Measurements from ENCODE around the gene LRRC71.

Gene LRRC71

GRCh38 chr1:156909671-156910070 lies 10.8 kb upstream of the LRRC71 start:
- no peak for FAIRE-seq

GRCh38 chr1:156910309-156910782 lies 10.1 kb upstream of the LRRC71 start:
- DNase-seq (ENCODE audit: insufficient read length) (peak; percentile 71), FAIRE-seq (peak; percentile 81)
- TF ChIP-seq POLR2A (IDR thresholded peaks at IDR 0.05; ENCODE audit: low read depth, low read length) (no peak), POLR2AphosphoS5 (IDR thresholded peaks at IDR 0.05; ENCODE audit: low read depth, low read length) (no peak), TAF1 (IDR thresholded peaks at IDR 0.05; ENCODE audit: borderline replicate concordance, low read depth, low read length) (no peak)

More at GRCh38 chr1:156909671-156910070, 10.8 kb upstream of the LRRC71 start:
- no peak for DNase-seq (ENCODE audit: insufficient read length)
- TF ChIP-seq POLR2A (IDR thresholded peaks at IDR 0.05; ENCODE audit: low read depth, low read length), result no peak
- no peak for TF ChIP-seq POLR2AphosphoS5 (IDR thresholded peaks at IDR 0.05; ENCODE audit: low read depth, low read length)
- TF ChIP-seq TAF1 (IDR thresholded peaks at IDR 0.05; ENCODE audit: borderline replicate concordance, low read depth, low read length), result no peak

GRCh38 chr1:156911577-156912298 lies 8.7 kb upstream of the LRRC71 start:
- FAIRE-seq, result no peak
- DNase-seq (ENCODE audit: insufficient read length), result no peak
- TF ChIP-seq POLR2AphosphoS5 (IDR thresholded peaks at IDR 0.05; ENCODE audit: low read depth, low read length) (no peak), POLR2A (IDR thresholded peaks at IDR 0.05; ENCODE audit: low read depth, low read length) (no peak), TAF1 (IDR thresholded peaks at IDR 0.05; ENCODE audit: borderline replicate concordance, low read depth, low read length) (no peak)

GRCh38 chr1:156912310-156912709 lies 8.1 kb upstream of the LRRC71 start:
- FAIRE-seq (no peak), DNase-seq (ENCODE audit: insufficient read length) (no peak)
- no peak for TF ChIP-seq POLR2AphosphoS5 (IDR thresholded peaks at IDR 0.05; ENCODE audit: low read depth, low read length)
- TF ChIP-seq POLR2A (IDR thresholded peaks at IDR 0.05; ENCODE audit: low read depth, low read length), result no peak
- no peak for TF ChIP-seq TAF1 (IDR thresholded peaks at IDR 0.05; ENCODE audit: borderline replicate concordance, low read depth, low read length)

GRCh38 chr1:156912861-156913808 lies 7.3 kb upstream of the LRRC71 start:
- TF ChIP-seq TAF1 (IDR thresholded peaks at IDR 0.05; ENCODE audit: borderline replicate concordance, low read depth, low read length) (no peak), POLR2A (IDR thresholded peaks at IDR 0.05; ENCODE audit: low read depth, low read length) (no peak), POLR2AphosphoS5 (IDR thresholded peaks at IDR 0.05; ENCODE audit: low read depth, low read length) (no peak)
- no peak for DNase-seq (ENCODE audit: insufficient read length)
- no peak for FAIRE-seq

- FAIRE-seq, result no peak
- no peak for TF ChIP-seq POLR2A (IDR thresholded peaks at IDR 0.05; ENCODE audit: low read depth, low read length)
- no peak for TF ChIP-seq POLR2AphosphoS5 (IDR thresholded peaks at IDR 0.05; ENCODE audit: low read depth, low read length)
- no peak for TF ChIP-seq TAF1 (IDR thresholded peaks at IDR 0.05; ENCODE audit: borderline replicate concordance, low read depth, low read length)
Observed at GRCh38 chr1:156913809-156914387, 6.5 kb upstream of the LRRC71 start.

GRCh38 chr1:156914440-156914856 lies 6.0 kb upstream of the LRRC71 start:
- TF ChIP-seq POLR2AphosphoS5 (IDR thresholded peaks at IDR 0.05; ENCODE audit: low read depth, low read length) (no peak), TAF1 (IDR thresholded peaks at IDR 0.05; ENCODE audit: borderline replicate concordance, low read depth, low read length) (no peak), POLR2A (IDR thresholded peaks at IDR 0.05; ENCODE audit: low read depth, low read length) (no peak)
- FAIRE-seq (no peak), DNase-seq (ENCODE audit: insufficient read length) (no peak)

More at GRCh38 chr1:156913809-156914387, 6.5 kb upstream of the LRRC71 start:
- no peak for DNase-seq (ENCODE audit: insufficient read length)

GRCh38 chr1:156921053-156921529 lies 659 bp downstream of the LRRC71 start:
- TF ChIP-seq POLR2AphosphoS5 (IDR thresholded peaks at IDR 0.05; ENCODE audit: low read depth, low read length) (no peak), TAF1 (IDR thresholded peaks at IDR 0.05; ENCODE audit: borderline replicate concordance, low read depth, low read length) (no peak), POLR2A (IDR thresholded peaks at IDR 0.05; ENCODE audit: low read depth, low read length) (no peak)
- DNase-seq (ENCODE audit: insufficient read length) (no peak), FAIRE-seq (no peak)

- FAIRE-seq, result no peak
- DNase-seq (ENCODE audit: insufficient read length), result no peak
- no peak for TF ChIP-seq POLR2A (IDR thresholded peaks at IDR 0.05; ENCODE audit: low read depth, low read length)
- TF ChIP-seq POLR2AphosphoS5 (IDR thresholded peaks at IDR 0.05; ENCODE audit: low read depth, low read length), result no peak
- TF ChIP-seq TAF1 (IDR thresholded peaks at IDR 0.05; ENCODE audit: borderline replicate concordance, low read depth, low read length), result no peak
Observed at GRCh38 chr1:156922986-156923669, 2.7 kb downstream of the LRRC71 start.

- TF ChIP-seq POLR2AphosphoS5 (IDR thresholded peaks at IDR 0.05; ENCODE audit: low read depth, low read length) (no peak), POLR2A (IDR thresholded peaks at IDR 0.05; ENCODE audit: low read depth, low read length) (no peak), TAF1 (IDR thresholded peaks at IDR 0.05; ENCODE audit: borderline replicate concordance, low read depth, low read length) (no peak)
- no peak for DNase-seq (ENCODE audit: insufficient read length)
- no peak for FAIRE-seq
Observed at GRCh38 chr1:156923670-156924477, 3.4 kb downstream of the LRRC71 start.

All from GM12892 (cell line).